Fibroblast of skin of scalp (primary cell): Measurements from ENCODE around the gene SPATA9.
"Not testable (repeated sequence)": the region's sequence is repeated elsewhere in the genome, so short reads cannot be mapped to it uniquely, and the experiment has no call there.

Source experiments
- DNase-seq: peaks from one replicate; pipeline ENCODE4 v3.0.0-alpha.2; 2013

Gene SPATA9

DNA sequence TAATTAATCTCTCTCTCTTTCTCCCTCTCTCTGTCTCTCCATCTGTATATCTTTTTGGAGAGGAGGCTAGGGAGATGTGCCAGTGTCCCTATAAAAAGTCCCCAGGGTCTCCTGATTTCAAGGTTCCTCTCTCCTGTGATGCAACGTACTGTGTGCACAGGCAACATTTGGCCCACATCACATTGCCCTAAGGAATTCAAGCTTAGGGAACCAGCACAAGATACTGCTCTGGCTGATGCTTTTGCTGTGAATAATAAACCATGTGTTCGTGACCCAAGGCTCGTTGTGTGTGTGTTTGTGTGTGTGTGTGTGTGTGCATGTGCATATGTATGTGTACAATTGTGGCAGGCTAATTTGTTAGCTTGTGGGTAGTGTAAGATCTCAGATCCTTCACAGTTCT, 9.7 kb downstream of the SPATA9 start:
- DNase-seq = peak; percentile 65

DNA sequence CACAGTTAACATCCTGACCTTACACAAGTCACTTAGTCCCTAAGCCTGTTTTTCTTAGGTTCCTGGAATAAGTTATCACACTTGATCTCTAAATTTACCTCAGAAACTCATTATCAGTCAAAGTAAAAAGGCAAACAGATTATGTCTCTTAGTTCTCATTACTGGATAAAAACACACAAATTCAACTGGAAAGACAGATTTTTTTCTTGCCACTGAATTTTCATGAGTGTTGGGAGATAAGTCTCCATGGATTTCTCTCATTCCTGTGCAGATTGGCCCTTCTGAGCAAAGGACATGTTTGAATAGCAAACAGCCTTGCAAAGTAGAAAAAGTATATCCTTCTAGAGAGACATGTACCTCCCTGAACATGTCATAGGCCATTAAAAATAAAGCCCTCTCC, 10.2 kb downstream of the SPATA9 start:
- no peak for DNase-seq

DNA sequence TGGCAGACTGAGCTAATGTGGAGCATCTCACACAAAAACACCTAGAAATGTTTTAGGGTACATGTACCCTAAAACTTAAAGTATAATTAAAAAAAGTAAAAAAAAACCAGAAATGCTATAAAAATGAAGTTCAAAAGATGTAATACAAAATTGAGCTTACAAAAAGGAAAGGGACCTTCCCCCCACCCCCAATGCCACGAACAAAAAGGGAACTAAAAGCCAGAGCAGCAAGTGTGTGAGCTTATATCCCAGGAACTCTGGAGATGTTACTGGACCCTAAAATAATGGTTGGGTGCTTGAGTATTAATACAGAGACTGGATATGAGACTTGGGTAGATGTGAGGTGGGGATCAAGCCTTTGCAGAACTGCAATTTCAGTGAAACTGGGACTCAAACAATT, 11.0 kb downstream of the SPATA9 start:
- DNase-seq = no peak

DNA sequence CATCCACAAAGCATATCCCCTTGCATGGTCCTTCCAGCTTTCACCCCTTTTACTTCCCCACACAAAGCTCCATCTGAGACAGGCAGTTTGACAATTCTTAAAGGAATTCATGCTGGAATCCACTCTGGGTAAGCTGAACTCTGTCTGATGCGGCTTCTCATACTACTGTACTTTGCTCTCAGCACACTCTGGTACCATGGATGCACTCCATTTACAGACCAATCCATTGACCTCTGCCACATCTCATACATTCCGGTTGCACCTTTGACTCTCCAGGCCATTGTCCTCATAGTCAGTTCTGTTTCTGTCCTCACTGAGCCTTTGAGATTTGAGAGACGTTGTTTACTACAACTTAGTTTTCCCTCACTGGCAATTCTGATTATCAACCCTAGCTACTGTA, 12.2 kb downstream of the SPATA9 start:
- no peak for DNase-seq

DNA sequence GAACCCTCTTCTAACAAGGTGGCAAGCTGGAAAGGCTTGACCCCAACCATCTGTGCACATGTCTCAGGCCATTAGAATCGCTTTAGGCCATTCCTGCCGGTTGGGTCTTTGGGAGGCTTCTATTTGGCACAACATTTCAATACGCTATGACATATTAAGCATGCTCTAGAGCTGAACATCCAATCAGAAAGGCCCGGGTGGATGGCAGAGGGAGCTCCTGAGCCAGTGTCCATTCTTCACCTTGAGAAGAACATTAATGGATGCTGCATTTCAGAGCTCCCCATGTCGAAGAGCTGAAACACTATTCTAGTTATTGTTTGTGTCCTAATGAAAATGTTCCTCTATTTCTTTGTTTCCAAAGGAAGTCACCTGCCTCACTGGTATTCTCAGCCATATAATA, 12.8 kb downstream of the SPATA9 start:
- DNase-seq = no peak

DNA sequence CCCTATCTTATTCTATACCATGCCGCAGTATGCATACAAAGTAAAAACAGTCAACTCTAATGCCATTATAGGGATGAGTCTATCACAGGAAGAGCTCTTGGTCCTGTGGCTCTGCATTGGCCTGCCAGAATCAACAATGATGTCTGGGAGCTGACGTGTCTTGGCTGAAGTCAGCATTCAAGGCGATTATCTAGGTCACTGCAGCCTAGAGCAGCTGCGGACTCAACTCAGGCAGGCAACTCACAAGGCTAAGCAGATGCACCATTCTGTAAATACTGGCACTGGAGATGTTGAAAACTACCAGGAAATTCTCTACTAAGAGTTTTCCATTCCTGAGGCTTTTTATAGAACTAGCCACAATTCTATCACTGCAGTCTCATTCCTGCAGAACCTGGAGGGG, 13.3 kb downstream of the SPATA9 start:
- peak; percentile 87 for DNase-seq

DNA sequence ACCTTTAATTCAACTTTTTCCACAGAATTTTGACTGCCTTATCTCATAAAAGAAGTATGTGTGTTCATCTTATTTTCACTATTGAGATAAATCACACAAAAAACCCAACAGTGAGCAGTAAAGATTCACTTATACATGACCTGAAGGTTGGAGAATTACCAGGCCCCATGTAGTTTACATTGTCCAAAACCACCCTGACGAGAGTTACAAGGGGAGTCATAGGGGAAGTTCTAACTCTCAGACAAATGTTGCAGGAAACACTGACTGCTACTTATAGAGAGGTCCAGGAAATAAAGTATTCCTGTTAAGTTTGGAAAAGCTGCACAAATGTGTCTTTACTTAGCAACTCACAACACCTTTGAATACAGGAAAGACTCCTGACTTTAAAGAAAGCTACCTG, 14.1 kb downstream of the SPATA9 start:
- DNase-seq = no peak

DNA sequence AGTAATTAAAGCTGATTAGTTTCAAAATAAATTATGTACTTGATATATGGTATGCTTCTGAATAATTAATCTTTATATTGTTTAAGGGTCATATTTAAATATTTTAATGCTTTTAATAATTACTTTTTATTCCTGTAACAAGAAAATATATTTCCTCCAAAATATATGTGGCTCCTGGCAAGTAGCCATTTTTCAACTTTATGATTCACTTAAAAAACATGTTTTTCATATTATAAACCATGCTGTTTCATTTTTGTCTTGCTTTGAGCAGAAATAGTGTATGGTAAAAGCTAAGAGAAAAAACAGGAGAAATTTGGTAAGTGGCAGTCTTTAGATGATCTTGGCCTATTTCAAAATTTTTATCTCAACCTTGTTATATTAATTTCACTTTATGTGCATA, 14.6 kb downstream of the SPATA9 start:
- DNase-seq = peak; percentile 72

DNA sequence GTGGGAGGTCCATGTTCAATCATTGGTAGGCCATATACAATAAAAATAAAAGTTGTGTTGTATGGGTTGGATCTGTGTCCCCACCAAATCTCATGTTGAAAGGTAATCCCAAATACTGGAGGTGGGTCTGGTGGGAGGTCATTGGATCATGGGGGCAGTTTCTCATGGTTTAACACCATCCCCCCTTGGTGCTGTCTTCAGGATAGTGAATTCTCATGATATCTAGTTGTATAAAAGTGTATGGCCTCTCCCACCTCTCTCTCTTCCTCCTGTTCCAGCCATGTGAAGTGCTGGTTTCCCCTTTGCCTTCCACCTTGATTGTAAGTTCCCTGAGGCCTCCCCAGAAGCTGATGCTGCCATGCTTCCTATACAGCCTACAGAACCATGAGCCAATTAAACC, 15.1 kb downstream of the SPATA9 start:
- DNase-seq = no peak

DNA sequence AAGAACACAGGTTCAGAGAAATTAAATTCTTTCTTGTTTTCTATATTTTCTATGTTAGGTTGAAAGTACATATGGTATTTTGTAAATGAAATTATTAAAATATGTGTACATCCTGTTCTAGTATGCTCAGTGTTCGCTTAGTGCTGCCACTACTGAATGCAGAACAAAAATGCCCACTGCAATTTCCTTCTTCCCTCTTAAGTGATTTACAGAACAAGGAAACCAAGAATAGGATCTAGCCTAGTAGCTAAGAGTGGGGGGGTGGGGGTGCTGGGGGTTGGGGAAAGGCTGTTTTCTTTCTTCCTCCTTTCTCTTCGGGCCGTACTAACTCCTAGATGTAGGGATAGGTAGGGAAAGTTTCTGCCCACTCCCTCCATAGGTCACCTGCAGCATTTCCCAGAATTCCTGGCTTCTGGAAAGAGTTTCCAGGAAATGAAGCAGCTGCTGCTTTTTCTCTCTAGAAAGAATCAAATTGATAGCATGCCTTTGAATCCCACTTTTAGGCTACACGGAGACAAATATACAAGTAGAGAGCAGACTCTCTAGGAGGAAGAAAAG, 15.7 kb downstream of the SPATA9 start:
- no peak for DNase-seq

DNA sequence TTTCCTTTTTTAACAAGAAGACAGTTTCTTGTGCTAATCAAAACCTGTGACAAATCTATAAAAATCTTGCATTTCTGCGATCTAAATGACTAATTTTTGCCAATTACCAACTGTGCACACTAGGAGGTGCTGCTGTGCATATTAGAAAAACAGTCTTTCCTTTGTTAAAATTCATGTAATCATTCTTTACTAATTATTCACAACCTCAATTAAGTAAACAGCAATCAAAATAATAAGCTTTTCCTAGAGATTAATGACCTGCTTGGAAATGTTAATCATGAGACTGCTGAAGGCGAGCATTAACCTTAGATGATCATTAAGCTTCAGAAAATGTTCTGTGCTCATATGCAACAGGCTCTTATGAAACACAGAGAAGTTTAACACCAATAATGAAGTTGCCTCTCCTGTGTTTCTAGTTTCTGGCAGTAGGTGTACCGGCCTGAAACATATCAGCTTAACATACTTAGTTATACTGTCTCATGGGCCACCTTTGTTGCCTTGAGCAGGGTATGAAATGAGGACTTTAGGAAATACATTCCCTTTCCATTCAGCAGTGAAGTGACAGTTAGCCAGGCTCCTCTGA, 18.5 kb downstream of the SPATA9 start:
- DNase-seq = peak; percentile 31

DNA sequence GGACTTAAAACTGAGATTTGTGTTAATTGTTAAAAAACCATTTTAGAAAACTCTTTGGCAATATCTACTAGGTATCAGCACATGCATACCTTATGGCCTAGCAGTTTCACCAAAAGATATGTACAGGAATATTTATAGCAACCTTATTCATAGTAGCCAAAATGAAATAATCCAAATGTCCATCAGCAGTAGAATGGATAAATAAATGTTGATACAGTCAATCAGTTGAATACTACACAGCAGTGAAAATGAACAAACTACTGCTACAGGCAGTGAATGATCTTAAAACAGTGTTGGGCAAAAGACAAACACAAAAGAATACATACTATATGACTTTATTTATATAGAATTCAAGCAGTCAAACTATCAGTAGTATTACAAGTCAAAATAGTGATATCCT, 19.8 kb downstream of the SPATA9 start:
- no peak for DNase-seq

DNA sequence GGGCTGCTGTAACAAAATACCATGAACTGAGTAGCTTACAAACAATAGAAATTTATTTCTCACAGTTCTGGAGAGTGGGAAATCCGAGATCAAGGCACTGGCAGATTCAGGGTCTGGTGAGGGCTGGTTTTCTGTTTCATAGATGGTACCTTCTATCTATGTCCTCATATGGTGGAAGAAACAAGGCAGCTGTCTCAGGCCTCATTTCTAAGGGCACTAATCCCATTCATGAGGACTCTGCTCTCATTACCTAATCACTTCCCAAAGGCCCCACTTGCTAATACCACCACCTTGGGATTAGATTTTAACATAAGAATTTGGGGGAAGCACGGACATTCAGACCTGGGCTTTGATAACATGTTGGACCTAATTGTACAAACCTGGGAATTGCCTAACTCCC, 22.7 kb downstream of the SPATA9 start:
- DNase-seq = no peak

DNA sequence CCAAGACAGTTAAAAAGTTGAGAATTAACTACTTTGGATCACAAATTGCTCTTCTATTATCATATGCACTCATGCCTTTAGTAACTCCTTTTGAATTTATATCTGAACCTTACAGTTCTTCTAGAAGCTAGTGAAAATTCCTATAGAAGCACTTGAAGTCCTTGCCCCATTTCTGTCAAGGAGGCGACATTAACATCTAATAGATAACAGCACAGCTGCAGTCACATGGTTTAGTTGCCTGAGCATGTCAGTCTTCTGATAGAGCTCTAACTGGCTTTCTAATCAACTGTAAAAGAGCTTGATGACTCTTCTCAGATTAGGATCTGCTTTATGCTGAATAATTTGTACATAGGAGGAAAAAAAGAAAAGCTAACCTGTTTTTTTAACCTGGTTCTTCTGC, 27.2 kb downstream of the SPATA9 start:
- no peak for DNase-seq

DNA sequence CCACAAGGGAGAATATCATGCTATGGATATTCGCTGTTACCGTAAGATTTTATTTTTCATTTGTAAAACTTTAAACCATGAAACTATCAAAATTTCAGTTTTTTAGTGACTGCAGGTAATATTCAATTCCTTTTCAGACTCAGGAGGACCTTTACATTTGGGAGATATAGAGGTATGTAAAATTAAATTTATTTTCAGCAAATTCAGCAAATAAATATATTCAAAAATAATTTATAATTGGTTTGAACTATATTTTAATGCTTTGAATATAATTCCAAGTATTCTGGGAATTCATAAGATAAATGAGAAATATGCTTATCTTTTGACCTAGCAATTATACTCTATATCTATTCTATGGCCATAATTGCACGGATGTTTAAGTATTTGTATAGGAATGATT, 28.6 kb downstream of the SPATA9 start:
- no peak for DNase-seq

DNA sequence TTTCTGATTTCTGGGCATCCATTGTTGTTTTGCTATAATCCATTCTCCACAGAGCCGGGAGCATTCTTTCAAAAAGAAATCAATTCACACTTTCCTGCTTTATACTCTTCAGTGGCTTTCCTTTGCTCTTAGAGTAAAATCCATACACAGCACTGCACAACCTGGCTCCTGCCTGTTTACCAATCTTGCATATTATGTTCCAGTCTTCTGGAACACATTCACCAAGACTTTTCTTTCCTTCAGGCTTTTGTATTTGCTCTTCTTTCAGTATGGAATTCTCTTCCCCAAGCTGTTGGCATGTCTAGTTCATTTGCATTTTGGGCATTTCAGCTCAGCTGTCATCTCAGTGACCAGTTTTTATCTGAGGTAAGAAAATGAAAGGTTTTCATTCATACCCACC, 29.9 kb downstream of the SPATA9 start:
- no peak for DNase-seq

DNA sequence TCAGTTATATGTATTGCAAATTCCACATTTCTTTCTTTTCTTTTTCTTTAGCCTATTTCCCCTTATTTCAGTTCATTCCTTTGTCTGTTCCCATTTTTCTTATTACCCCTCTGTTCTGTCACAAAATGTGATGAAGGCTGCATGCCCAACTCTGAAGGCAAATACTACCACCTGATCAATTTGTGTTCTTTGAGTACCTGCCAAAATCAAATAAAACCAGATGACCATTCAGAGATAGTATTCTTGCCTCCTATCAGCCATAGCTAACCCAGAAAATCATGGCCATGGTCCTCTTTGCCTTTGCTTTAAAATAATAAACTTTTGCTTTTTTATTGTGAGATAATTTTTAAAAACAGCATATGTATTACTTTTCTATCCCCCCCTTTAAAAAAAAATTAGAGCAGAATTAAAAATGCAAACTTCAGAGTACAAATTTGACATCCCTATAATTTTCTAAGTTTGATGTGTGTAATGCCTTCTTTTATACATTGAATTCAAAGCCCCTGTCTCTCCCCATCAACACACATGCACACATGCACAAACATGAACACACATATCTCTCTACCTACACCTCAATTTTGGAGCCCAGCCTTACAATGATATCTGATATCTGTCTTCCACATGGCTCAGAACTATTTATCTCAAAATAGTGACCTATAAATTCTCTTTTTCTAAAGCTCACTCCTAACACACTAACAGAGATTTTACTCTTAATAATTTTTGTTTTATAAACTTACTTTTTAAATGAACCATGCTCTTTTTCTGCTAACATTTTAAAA, 32.8 kb downstream of the SPATA9 start:
- no peak for DNase-seq

DNA sequence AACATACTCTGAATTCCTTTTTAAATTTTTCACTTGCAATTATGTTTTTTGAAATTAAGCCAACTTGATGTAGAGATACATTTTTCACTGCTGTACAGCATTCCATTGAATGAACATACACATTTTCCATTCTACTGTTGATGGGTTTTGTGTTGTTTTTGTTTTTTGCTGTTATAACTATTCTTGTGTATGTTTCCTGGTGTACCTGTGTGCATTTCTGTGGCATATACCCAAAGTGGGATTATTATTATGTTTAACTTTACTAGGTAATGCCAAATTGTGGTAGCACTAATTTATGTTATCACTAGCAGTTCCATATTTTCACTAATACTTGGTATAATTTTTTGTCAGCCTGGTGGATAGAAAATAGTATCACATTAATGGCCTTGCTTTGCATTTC, 33.5 kb downstream of the SPATA9 start:
- DNase-seq = no peak

DNA sequence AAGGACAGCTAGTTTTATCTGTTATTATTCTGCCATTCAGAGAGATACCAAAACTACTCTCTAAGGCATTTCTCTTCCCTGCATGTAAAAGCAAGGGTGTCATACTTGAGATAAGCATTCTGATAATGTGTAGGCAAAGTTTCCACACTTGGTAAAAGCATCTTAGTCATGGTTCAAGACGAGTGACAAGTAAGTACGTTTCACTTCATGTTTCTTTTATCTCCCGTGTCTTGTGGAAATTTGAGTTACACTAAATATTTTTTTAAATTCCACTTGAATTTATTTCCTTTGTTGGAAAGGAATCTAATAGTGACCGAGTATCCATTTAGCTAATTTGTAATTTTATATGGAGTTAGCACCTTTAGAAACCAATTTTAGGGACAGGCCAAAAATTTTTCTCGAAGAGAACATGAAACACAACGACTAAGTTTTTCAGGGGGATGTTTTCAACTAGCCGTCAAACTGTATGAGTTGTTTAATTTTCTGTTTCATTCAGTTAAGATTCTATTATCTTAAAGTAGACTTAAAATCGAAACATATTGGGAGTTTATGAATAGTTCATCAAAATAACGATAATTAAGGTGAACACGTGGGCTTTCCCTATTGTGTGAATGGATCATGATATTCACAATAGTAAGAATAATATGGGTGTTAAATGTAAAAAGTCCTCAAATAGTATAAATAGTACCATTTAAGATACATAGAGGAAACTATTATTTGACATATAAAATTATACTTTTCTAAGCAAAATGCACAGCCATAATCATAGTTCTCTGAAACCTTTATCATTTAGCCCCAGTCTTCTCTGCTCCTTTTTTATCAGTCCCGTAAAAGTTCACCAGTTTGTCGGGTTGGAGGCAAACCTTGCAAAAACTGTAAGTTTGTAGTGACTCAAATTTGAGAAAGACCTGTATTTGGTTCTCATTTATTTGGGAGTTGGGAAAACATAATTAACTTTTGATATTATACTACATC, 34.6 kb downstream of the SPATA9 start:
- no peak for DNase-seq

DNA sequence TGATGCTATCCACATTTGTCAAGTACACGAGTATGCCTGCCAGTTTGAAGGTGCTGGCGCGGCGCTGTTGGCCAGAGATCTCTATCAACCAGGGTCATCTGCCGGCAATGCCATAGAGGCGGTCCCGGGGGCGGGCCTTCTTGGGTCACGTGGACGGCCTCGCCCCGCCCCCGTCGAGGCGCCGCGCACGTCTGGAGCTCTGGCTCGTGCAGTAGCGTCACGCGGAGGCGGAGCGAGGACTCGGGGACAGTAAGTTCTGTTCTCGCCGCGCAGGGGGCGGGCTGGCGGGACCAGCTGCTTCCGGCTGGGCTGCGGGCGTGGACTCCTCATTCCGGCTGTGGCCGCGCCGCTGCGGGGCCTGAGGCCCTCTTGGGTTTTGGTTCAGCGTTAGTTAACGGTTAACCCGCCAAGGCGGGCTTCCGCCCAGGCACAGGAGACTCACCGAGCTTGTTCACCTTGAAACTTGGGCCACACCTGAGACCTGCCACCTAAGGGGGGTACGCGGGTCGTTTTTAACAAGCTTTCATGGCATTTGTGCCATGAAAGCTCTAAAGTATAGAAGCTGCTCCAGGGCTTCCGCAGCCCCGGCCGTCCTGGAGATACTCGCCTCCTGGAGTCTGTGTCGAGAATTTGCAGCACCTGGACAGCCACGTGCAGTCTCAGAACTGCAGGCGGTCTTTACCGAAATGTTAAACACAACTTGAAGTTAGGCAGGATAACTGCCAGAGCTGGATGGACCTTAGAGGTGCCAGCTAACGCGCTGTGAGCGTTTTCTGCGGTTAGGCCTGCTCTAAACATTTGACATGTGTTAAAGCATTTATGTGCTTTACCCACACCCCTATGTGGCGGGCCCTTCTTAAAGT, 36.0 kb downstream of the SPATA9 start, which contains the start of gene RFESD:
Gene RFESD (plus strand): TSS at position 209 of the 863 bp plus-strand sequence. CDS start 5,495 bp downstream, outside the sequence.
- peak; percentile 97 for DNase-seq

DNA sequence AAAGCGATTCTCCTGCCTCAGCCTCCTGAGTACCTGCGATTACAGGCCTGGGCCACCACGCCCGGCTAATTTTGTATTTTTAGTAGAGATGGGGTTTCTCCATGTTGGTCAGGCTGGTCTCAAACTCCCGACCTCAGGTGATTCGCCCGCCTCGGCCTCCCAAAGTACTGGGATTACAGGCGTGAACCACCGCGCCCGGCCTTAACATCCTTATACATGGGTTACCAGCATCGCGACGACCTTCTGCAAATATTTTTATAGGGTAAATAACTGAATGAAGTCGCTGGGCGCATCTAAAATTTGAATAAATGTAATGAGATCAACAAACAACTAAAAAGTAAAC, 36.6 kb downstream of the SPATA9 start:
- not testable (repeated sequence) for DNase-seq
